ENCODE data around the gene PDE10A. TPM values are rescaled to one million over a fixed set of nuclear protein-coding genes. Genes with fewer than 3 reads are reported as not detected.

The PDE10A gene
- total and polyA plus RNA-seq, 2 of the 8 experiments (the other 6 are each of a cell fraction or from before 2014, with no cell fraction given) = 1.1 to 2.4 TPM

DNA sequence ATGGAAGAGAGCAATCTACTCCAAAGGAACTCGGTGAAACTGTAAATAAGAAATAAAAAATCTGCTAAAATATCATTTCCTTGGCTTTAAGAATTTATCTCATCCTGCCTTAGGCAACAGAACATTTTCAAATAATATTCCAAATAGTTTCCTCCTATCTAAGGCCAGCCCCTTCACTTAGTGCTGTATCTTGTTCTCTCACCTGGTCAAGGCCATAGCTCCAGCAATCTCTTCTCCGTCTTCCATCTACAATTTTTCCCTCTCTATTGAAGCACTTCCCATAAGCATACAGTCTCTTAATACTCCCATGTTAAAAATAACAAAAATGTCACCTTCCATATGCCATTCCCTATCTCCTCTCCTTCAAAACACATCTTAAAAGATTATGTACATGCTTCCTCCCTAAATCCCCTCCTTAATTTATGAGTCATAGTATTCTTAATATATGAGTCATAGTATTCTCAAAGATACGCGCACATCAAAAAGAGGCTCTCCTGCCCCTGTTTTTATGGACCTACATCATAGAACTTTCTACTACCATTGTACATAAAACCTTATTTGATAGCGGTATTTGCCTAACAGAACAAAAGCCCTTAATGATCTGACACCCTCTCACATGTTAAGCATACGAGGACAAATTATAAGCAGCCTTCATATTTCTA lies 146.9 kb downstream of the PDE10A start:
- no peak overlapping the region for H3K4me3 ChIP-seq (ENCODE audit: extremely low read depth in 1 of 4, insufficient read depth in 2 of 4, low read depth in 3 of 4, low read length in 4 of 4)
- no peak overlapping the region for H2BK120ac ChIP-seq (replicated peaks; ENCODE audit: low read depth, low read length)
- peaks cover 0 to 1% (median 0%) of the 10 kb centered on the region in 4 experiments; a peak in 1 of 7 replicates for H3K27me3 ChIP-seq (replicated peaks in 1 of 4; ENCODE audit: control insufficient read depth in 3 of 4, extremely low read depth in 1 of 4, insufficient read depth in 3 of 4, low read length in 3 of 4)
- H4K5ac ChIP-seq (ENCODE audit: insufficient read length, low read depth, low read length) = no peak overlapping the region
- no peaks in the 10 kb centered on the region for H4K20me1 ChIP-seq (replicated peaks in 1 of 2; ENCODE audit: control insufficient read depth in 1 of 2, insufficient read depth in 2 of 2, low read length in 2 of 2)
- no peak for DNase-seq (ENCODE audit: low read depth in 1 of 2, low spot score in 2 of 2)
- no peak overlapping the region for H3K4ac ChIP-seq (replicated peaks; ENCODE audit: insufficient read length, low read depth, low read length)
- H2BK15ac ChIP-seq (ENCODE audit: low read length) = no peak overlapping the region
- ChIA-PET POLR2A (ENCODE audit: partially characterized antibody) (no interaction called here), CTCF (ENCODE audit: partially characterized antibody) (interaction anchor here (0.6 kb wide), 1 partner anchor 112 kb away, joined by 3 read pairs; no protein-coding TSS in a partner anchor)
- no peak overlapping the region for H2BK5ac ChIP-seq (ENCODE audit: low read depth, low read length)
- H3K4me1 ChIP-seq (replicated peaks in 1 of 4; ENCODE audit: control insufficient read depth in 3 of 4, insufficient read depth in 4 of 4, low read length in 3 of 4) = no peaks in the 10 kb centered on the region; a peak in 1 of 7 replicates
- no peak overlapping the region for H4K8ac ChIP-seq (ENCODE audit: extremely low read depth, insufficient read depth, low read length)
- H3K79me1 ChIP-seq (ENCODE audit: low read depth, low read length) = no peaks in the 10 kb centered on the region
- H3K9me3 ChIP-seq (ENCODE audit: insufficient read depth in 2 of 2, low read depth in 1 of 2, low read length in 1 of 2) = no peaks in the 10 kb centered on the region
- no peak overlapping the region for H3K18ac ChIP-seq (ENCODE audit: extremely low read depth, low read length)
- no peak for FAIRE-seq
- no peak overlapping the region for H3K27ac ChIP-seq (ENCODE audit: low read depth, low read length)
- no peak overlapping the region for H3K23ac ChIP-seq (ENCODE audit: insufficient read length)
- H3K9ac ChIP-seq (replicated peaks in 1 of 4; ENCODE audit: extremely low read depth in 1 of 4, low read depth in 3 of 4, low read length in 3 of 4) = no peak overlapping the region
- no peaks in the 10 kb centered on the region for H3K36me3 ChIP-seq (ENCODE audit: control insufficient read depth in 2 of 4, insufficient read depth in 4 of 4, low read length in 3 of 4)
- no peak overlapping the region for H3K56ac ChIP-seq (replicated peaks; ENCODE audit: insufficient read length, low read depth, low read length)
- no peaks in the 10 kb centered on the region for H3K79me2 ChIP-seq (ENCODE audit: control insufficient read depth in 1 of 2, insufficient read depth in 2 of 2, low read length in 2 of 2)
- 96% methylated on average over 6 of the region's 6 CpGs; no CpG with 5 or more reads in 1 of the 2 experiments for WGBS, 2 experiments (ENCODE audit: extremely low coverage in 1 of 2, insufficient coverage in 1 of 2, insufficient read length in 1 of 2, insufficient replicate concordance in 2 of 2, low coverage in 1 of 2, low lambda C conversion rate in 2 of 2, missing lambda C conversion rate in 1 of 2)
- H2BK12ac ChIP-seq (ENCODE audit: low read depth, low read length) = no peak overlapping the region
- H2BK20ac ChIP-seq (ENCODE audit: low read length) = no peak overlapping the region
- H2AK5ac ChIP-seq (ENCODE audit: low read depth, low read length) = no peak overlapping the region
- H2AFZ ChIP-seq (ENCODE audit: low read length) = no peak overlapping the region
- H4K91ac ChIP-seq (replicated peaks; ENCODE audit: insufficient read length, low read length) = no peak overlapping the region
- H3K4me2 ChIP-seq (ENCODE audit: insufficient read depth in 1 of 2, low read depth in 2 of 2, low read length in 2 of 2) = no peak overlapping the region
- no peak overlapping the region for H3K14ac ChIP-seq (ENCODE audit: insufficient read length)
- TF ChIP-seq NRF1 (IDR thresholded peaks at IDR 0.05; ENCODE audit: low read depth, low read length) (no peak), BACH1 (IDR thresholded peaks at IDR 0.05; ENCODE audit: low read length) (no peak), KDM4A (IDR thresholded peaks at IDR 0.05; ENCODE audit: low read depth, low read length, severe bottlenecking) (no peak), HDAC2 (IDR thresholded peaks at IDR 0.05; ENCODE audit: borderline replicate concordance in 1 of 2, low read depth in 2 of 2, low read length in 2 of 2) (no peak), RXRA (IDR thresholded peaks at IDR 0.05; ENCODE audit: insufficient read depth, low read depth, low read length) (no peak), FOSL1 (IDR thresholded peaks at IDR 0.05; ENCODE audit: insufficient read depth, low read depth, low read length) (no peak), SP4 (IDR thresholded peaks at IDR 0.05; ENCODE audit: low read length) (no peak), SRF (IDR thresholded peaks at IDR 0.05; ENCODE audit: low read depth, low read length) (no peak)
- TF ChIP-seq, protein P1, sequence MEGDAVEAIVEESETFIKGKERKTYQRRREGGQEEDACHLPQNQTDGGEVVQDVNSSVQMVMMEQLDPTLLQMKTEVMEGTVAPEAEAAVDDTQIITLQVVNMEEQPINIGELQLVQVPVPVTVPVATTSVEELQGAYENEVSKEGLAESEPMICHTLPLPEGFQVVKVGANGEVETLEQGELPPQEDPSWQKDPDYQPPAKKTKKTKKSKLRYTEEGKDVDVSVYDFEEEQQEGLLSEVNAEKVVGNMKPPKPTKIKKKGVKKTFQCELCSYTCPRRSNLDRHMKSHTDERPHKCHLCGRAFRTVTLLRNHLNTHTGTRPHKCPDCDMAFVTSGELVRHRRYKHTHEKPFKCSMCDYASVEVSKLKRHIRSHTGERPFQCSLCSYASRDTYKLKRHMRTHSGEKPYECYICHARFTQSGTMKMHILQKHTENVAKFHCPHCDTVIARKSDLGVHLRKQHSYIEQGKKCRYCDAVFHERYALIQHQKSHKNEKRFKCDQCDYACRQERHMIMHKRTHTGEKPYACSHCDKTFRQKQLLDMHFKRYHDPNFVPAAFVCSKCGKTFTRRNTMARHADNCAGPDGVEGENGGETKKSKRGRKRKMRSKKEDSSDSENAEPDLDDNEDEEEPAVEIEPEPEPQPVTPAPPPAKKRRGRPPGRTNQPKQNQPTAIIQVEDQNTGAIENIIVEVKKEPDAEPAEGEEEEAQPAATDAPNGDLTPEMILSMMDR (IDR thresholded peaks at IDR 0.05; ENCODE audit: control extremely low read depth in 1 of 3, insufficient read depth in 1 of 3, low read depth in 1 of 3, low read length in 3 of 3) = no peak
- H3K23me2 ChIP-seq (ENCODE audit: low read depth, low read length) = no peaks in the 10 kb centered on the region
